Measurements from ENCODE around the gene TUBB2B. TPM values are rescaled to one million over a fixed set of nuclear protein-coding genes. Genes with fewer than 3 reads are reported as not detected.

Gene TUBB2B
- total RNA-seq, 1 experiment from 2014 or later: 0.86 TPM

GRCh38 chr6:3265671-3266070, 38.2 kb upstream of the TUBB2B start:
- RAD21 ChIA-PET (ENCODE audit: low non-redundant PET in 1 of 2, low total read pairs in 2 of 2, uncharacterized antibody in 2 of 2, unreplicated experiment in 2 of 2): no interaction called here

GRCh38 chr6:3264356-3264755, 36.9 kb upstream of the TUBB2B start:
- ATAC-seq (no peak), DNase-seq (ENCODE audit: low read depth, low spot score) (no peak)
- no peak for TF ChIP-seq CEBPB (IDR thresholded peaks at IDR 0.05; ENCODE audit: low read depth)
- no peak for TF ChIP-seq TCF7L2 (IDR thresholded peaks at IDR 0.05; ENCODE audit: borderline replicate concordance, extremely low read depth, insufficient read depth, insufficient read length)
- TF ChIP-seq RAD21 (IDR thresholded peaks at IDR 0.05; ENCODE audit: low read depth): no peak
- Histone ChIP-seq H3K27ac (ENCODE audit: low read depth, low read length) (no peak overlapping the region), H3K9me3 (ENCODE audit: control insufficient read depth in 1 of 2, insufficient read depth in 1 of 2, low read depth in 1 of 2, low read length in 2 of 2) (no peaks in the 10 kb centered on the region), H3K36me3 (ENCODE audit: control insufficient read depth in 1 of 2, insufficient read depth in 2 of 2, low read length in 2 of 2) (peaks cover 16 to 31% of the 10 kb centered on the region in 2 experiments; a peak in 3 of 4 replicates), H2AFZ (ENCODE audit: low read depth, low read length, poor library complexity, severe bottlenecking) (no peak overlapping the region), H3K4me2 (ENCODE audit: low read length) (no peak overlapping the region), H3K9me2 (ENCODE audit: insufficient read depth) (no peaks in the 10 kb centered on the region), H4K20me1 (ENCODE audit: insufficient read depth) (no peaks in the 10 kb centered on the region), H3K27me3 (ENCODE audit: insufficient read depth, low read length) (no peaks in the 10 kb centered on the region), H3K79me2 (ENCODE audit: insufficient read depth, low read length) (peaks cover 85% of the 10 kb centered on the region), H3K4me1 (ENCODE audit: control insufficient read depth in 1 of 2, insufficient read depth in 2 of 2, low read length in 2 of 2) (peaks cover 9 to 12% of the 10 kb centered on the region in 2 experiments; a peak in 3 of 4 replicates), H3K9ac (ENCODE audit: low read length) (no peak overlapping the region), H3K4me3 (replicated peaks in 1 of 2; ENCODE audit: low read depth in 1 of 2, low read length in 2 of 2) (no peak overlapping the region)
- ChIA-PET CTCF (no interaction called here), RAD21 (ENCODE audit: low non-redundant PET in 1 of 2, low total read pairs in 2 of 2, uncharacterized antibody in 2 of 2, unreplicated experiment in 2 of 2) (no interaction called here), POLR2A (no interaction called here)
- intact Hi-C loops (cut with micrococcal nuclease): no loop called here
- BruUV-seq (replicated peaks): no TSS peak

More at GRCh38 chr6:3265671-3266070, 38.2 kb upstream of the TUBB2B start:
- no peak overlapping the region for H3K4me2 ChIP-seq (ENCODE audit: low read length)
- no peaks in the 10 kb centered on the region for H3K9me2 ChIP-seq (ENCODE audit: insufficient read depth)
- TF ChIP-seq RAD21 (IDR thresholded peaks at IDR 0.05; ENCODE audit: low read depth) (no peak), ZBTB33 (IDR thresholded peaks at IDR 0.05; ENCODE audit: extremely low read depth, insufficient replicate concordance, low read length) (no peak), EZH2 (IDR thresholded peaks at IDR 0.05) (no peak)
- TF ChIP-seq, protein P1, sequence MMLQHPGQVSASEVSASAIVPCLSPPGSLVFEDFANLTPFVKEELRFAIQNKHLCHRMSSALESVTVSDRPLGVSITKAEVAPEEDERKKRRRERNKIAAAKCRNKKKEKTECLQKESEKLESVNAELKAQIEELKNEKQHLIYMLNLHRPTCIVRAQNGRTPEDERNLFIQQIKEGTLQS (IDR thresholded peaks at IDR 0.05): no peak
- no peaks in the 10 kb centered on the region for H3K9me3 ChIP-seq (ENCODE audit: control insufficient read depth in 1 of 2, insufficient read depth in 1 of 2, low read depth in 1 of 2, low read length in 2 of 2)
- H3K27me3 ChIP-seq (ENCODE audit: insufficient read depth, low read length): no peaks in the 10 kb centered on the region
- H3K4me1 ChIP-seq (ENCODE audit: control insufficient read depth in 1 of 2, insufficient read depth in 2 of 2, low read length in 2 of 2): peaks cover 5 to 6% of the 10 kb centered on the region in 2 experiments; a peak in 3 of 4 replicates
- intact Hi-C loops (cut with micrococcal nuclease): no loop called here
- ChIA-PET CTCF (no interaction called here), POLR2A (no interaction called here)
- BruUV-seq (replicated peaks): no TSS peak
- no peak overlapping the region for H3K27ac ChIP-seq (ENCODE audit: low read depth, low read length)
- DNase-seq (ENCODE audit: low read depth, low spot score) (no peak), ATAC-seq (no peak)
- no peaks in the 10 kb centered on the region for H4K20me1 ChIP-seq (ENCODE audit: insufficient read depth)
- H3K36me3 ChIP-seq (ENCODE audit: control insufficient read depth in 1 of 2, insufficient read depth in 2 of 2, low read length in 2 of 2): peaks cover 17 to 33% of the 10 kb centered on the region in 2 experiments; a peak in 3 of 4 replicates
- H3K9ac ChIP-seq (ENCODE audit: low read length): no peak overlapping the region
- H3K4me3 ChIP-seq (replicated peaks in 1 of 2; ENCODE audit: low read depth in 1 of 2, low read length in 2 of 2): no peak overlapping the region
- H3K79me2 ChIP-seq (ENCODE audit: insufficient read depth, low read length): peaks cover 72% of the 10 kb centered on the region
- H2AFZ ChIP-seq (ENCODE audit: low read depth, low read length, poor library complexity, severe bottlenecking): no peak overlapping the region

Measured in HCT116 (cell line).